IMR-90 (cell line): ENCODE measurements around the gene ERBB4. TPM values are rescaled to one million over a fixed set of nuclear protein-coding genes. Genes with fewer than 3 reads are reported as not detected.

Experiments used
- ATAC-seq: fragments of 200-7000 bp; cut with Tn5 transposase; 2 replicates; pipeline ENCODE4 v1.9.1; 2020; ENCODE audit warnings: low read depth, mild to moderate bottlenecking, moderate library complexity
- BruUV-seq: library from RNA; stranded (reverse); fragments of 400-500 nt; replicated peaks from 2 replicates; lab custom pipeline; 2021; lab: Mats Ljungman, UMichigan
- CTCF ChIA-PET: fragments of 300-600 bp; formaldehyde crosslinking; extraction: SDS; loops from one replicate; lab custom pipeline; 2021; ENCODE audit warnings: antibody characterized with exemption; lab: Yijun Ruan, JAX
- POLR2A ChIA-PET: fragments of 300-600 bp; sonication (Branson Sonifier 250); formaldehyde crosslinking; loops from one replicate; lab custom pipeline; 2022; ENCODE audit warnings: antibody characterized with exemption; ENCODE audit not compliant: unreplicated experiment; lab: Charles Lee
- DNase-seq: peaks from one replicate; pipeline ENCODE4 v3.0.0; 2013
- H2AFZ ChIP-seq: replicated peaks from 2 replicates; pipeline ENCODE3; 2013; ENCODE audit warnings: low read length, mild to moderate bottlenecking; ENCODE audit not compliant: poor library complexity
- H2AK5ac ChIP-seq: 2 replicates; pipeline ENCODE4 v1.6.1; 2013; ENCODE audit warnings: low read depth, low read length, inconsistent platforms
- H2AK9ac ChIP-seq: replicated peaks from 2 replicates; pipeline ENCODE3; 2013; ENCODE audit warnings: mild to moderate bottlenecking, low read depth, low read length, moderate library complexity; ENCODE audit not compliant: poor library complexity
- H2BK120ac ChIP-seq: 2 replicates; pipeline ENCODE4 v1.6.1; 2013; ENCODE audit warnings: low read depth, low read length, inconsistent platforms
- H2BK15ac ChIP-seq: 3 replicates; pipeline ENCODE4 v1.6.1; 2013; ENCODE audit warnings: low read depth, low read length, inconsistent platforms
- H2BK20ac ChIP-seq: 2 replicates; pipeline ENCODE4 v1.6.1; 2013; ENCODE audit warnings: low read depth, mild to moderate bottlenecking, inconsistent platforms, low read length, moderate library complexity
- H2BK5ac ChIP-seq: 2 replicates; pipeline ENCODE4 v1.6.1; 2013; ENCODE audit warnings: mild to moderate bottlenecking, low read depth, low read length, inconsistent platforms; ENCODE audit not compliant: poor library complexity, severe bottlenecking
- H3K14ac ChIP-seq: replicated peaks from 2 replicates; pipeline ENCODE4 v1.6.1; 2013; ENCODE audit warnings: low read depth, low read length, inconsistent platforms
- H3K18ac ChIP-seq: 2 replicates; pipeline ENCODE4 v1.6.1; 2013; ENCODE audit warnings: low read depth, low read length, control low read depth
- H3K23ac ChIP-seq: 2 replicates; pipeline ENCODE4 v1.6.1; 2013; ENCODE audit warnings: low read depth, low read length, inconsistent platforms
- H3K27ac ChIP-seq: 2 replicates; pipeline ENCODE4 v1.5.1; 2013; ENCODE audit warnings: mild to moderate bottlenecking, control low read depth, low read length; ENCODE audit not compliant: insufficient read depth
- H3K27me3 ChIP-seq: 2 replicates; pipeline ENCODE4 v1.6.1; 2013; ENCODE audit warnings: low read length; ENCODE audit not compliant: control insufficient read depth, insufficient read depth
- H3K36me3 ChIP-seq: 2 replicates; pipeline ENCODE4 v1.6.1; 2013; ENCODE audit warnings: low read length, mixed read lengths; ENCODE audit not compliant: control insufficient read depth, insufficient read depth
- H3K4ac ChIP-seq: 2 replicates; pipeline ENCODE4 v1.6.1; 2013; ENCODE audit warnings: low read depth, low read length, inconsistent platforms
- H3K4me1 ChIP-seq: 2 replicates; pipeline ENCODE4 v1.6.1; 2013; ENCODE audit warnings: low read length, mixed read lengths; ENCODE audit not compliant: control insufficient read depth, insufficient read depth
- H3K4me2 ChIP-seq: 2 replicates; pipeline ENCODE4 v1.6.1; 2013; ENCODE audit warnings: low read depth, mild to moderate bottlenecking, control low read depth, low read length, moderate library complexity
- H3K4me3 ChIP-seq: 2 replicates; pipeline ENCODE4 v1.5.1; 2013; ENCODE audit warnings: low read depth, mild to moderate bottlenecking, control low read depth, low read length, moderate library complexity; ENCODE audit not compliant: insufficient read depth
- H3K56ac ChIP-seq: 2 replicates; pipeline ENCODE4 v1.6.1; 2013; ENCODE audit warnings: low read length, inconsistent platforms; ENCODE audit not compliant: insufficient read depth; ENCODE audit errors: extremely low read depth
- H3K79me1 ChIP-seq, 2 experiments: 2 replicates each; pipeline ENCODE4 v1.6.1; 2013; ENCODE audit warnings: low read length in 2 of 2, inconsistent platforms in 1 of 2, low read depth in 1 of 2
- H3K9ac ChIP-seq: 2 replicates; pipeline ENCODE4 v1.6.1; 2013; ENCODE audit warnings: low read depth, low read length, control low read depth
- H3K9me1 ChIP-seq: 2 replicates; pipeline ENCODE4 v1.6.1; 2013; ENCODE audit warnings: low read length, inconsistent platforms; ENCODE audit not compliant: insufficient read depth
- H3K9me3 ChIP-seq: 2 replicates; pipeline ENCODE4 v1.6.1; 2013; ENCODE audit warnings: low read length; ENCODE audit not compliant: control insufficient read depth, insufficient read depth
- H4K20me1 ChIP-seq: 2 replicates; pipeline ENCODE4 v1.6.1; 2013; ENCODE audit warnings: low read length, inconsistent platforms; ENCODE audit not compliant: insufficient read depth
- H4K5ac ChIP-seq: 2 replicates; pipeline ENCODE4 v1.6.1; 2013; ENCODE audit warnings: mild to moderate bottlenecking, low read depth, low read length, control low read depth
- H4K8ac ChIP-seq, 2 experiments: 2 replicates each; pipeline ENCODE4 v1.6.1; 2013; ENCODE audit warnings: low read depth in 2 of 2, low read length in 2 of 2, control low read depth in 1 of 2, inconsistent platforms in 1 of 2
- H4K91ac ChIP-seq: 2 replicates; pipeline ENCODE4 v1.6.1; 2013; ENCODE audit warnings: low read depth, low read length, inconsistent platforms; ENCODE audit not compliant: insufficient read depth
- FOS ChIP-seq: fragments of 150-350 bp; IDR thresholded peaks from 2 replicates; pipeline ENCODE4 v1.6.1; 2016; ENCODE audit warnings: low read depth, low read length
- MAFK ChIP-seq: IDR thresholded peaks from 2 replicates; pipeline ENCODE4 v1.6.1; 2012; ENCODE audit warnings: low read depth, low read length, improper control_type of control experiment
- NFE2L2 ChIP-seq: fragments of 150-350 bp; IDR thresholded peaks from 2 replicates; pipeline ENCODE4 v1.6.1; 2016; ENCODE audit warnings: low read depth, mild to moderate bottlenecking, low read length
- RAD21 ChIP-seq: IDR thresholded peaks from 2 replicates; pipeline ENCODE4 v1.6.1; 2012; ENCODE audit warnings: low read length, improper control_type of control experiment
- RCOR1 ChIP-seq: IDR thresholded peaks from 2 replicates; pipeline ENCODE4 v1.6.1; 2012; ENCODE audit warnings: mild to moderate bottlenecking, low read length, improper control_type of control experiment; ENCODE audit not compliant: insufficient replicate concordance
- WGBS, 2 experiments: methylation state at CpG; one replicate each; pipeline versions ENCODE4 v1.1.5 to v1.1.7; 2013; ENCODE audit warnings: missing lambda C conversion rate in 2 of 2; ENCODE audit not compliant: insufficient read length in 1 of 2; ENCODE audit errors: extremely low coverage in 2 of 2; 5-methylcytosine and 5-hydroxymethylcytosine counted together
- dilution Hi-C: fragments of 300-500 bp; cut with HindIII; formaldehyde crosslinking; loops from one replicate; pipeline ENCODE4 v1.14.3; 2018; ENCODE audit warnings: low sequenced_read_pairs; ENCODE audit not compliant: unreplicated experiment
- in situ Hi-C: fragments of 300-500 bp; cut with MboI; formaldehyde crosslinking; loops from 3 replicates; pipeline ENCODE4 v1.14.3; 2019; ENCODE audit warnings: low sequenced_read_pairs, inconsistent platforms, mixed read lengths
- intact Hi-C: fragments of 100-400 bp; cut with micrococcal nuclease; formaldehyde crosslinking; loops from 2 replicates; pipeline ENCODE4 v1.10.0; 2022
- polyA plus RNA-seq, 3 experiments: library from polyadenylated mRNA; depleted of rRNA; stranded (reverse); fragments of >200 nt; gene quantifications; 2 replicates each; pipeline ENCODE4 v1.2.3, GENCODE V29; 2012; ENCODE audit warnings: low replicate concordance in 1 of 3
- total RNA-seq: library from RNA; depleted of rRNA; stranded (reverse); fragments of >200 nt; gene quantifications from 2 replicates; pipeline ENCODE4 v1.2.3, GENCODE V29; 2012
- TF ChIP-seq, protein P1 (sequence below): fragments of 150-350 bp; IDR thresholded peaks from 2 replicates; pipeline ENCODE4 v1.6.1; 2017; ENCODE audit warnings: mild to moderate bottlenecking, antibody characterized with exemption, low read length, low read depth
- TF ChIP-seq, protein P2 (sequence below): fragments of 150-350 bp; IDR thresholded peaks from 2 replicates; pipeline ENCODE4 v1.6.1; 2016; ENCODE audit warnings: low read depth, mild to moderate bottlenecking, low read length, moderate library complexity, borderline replicate concordance

The ERBB4 gene
- total and polyA plus RNA-seq, 2 of the 4 experiments (the other 2 are of a cell fraction), result not detected

DNA sequence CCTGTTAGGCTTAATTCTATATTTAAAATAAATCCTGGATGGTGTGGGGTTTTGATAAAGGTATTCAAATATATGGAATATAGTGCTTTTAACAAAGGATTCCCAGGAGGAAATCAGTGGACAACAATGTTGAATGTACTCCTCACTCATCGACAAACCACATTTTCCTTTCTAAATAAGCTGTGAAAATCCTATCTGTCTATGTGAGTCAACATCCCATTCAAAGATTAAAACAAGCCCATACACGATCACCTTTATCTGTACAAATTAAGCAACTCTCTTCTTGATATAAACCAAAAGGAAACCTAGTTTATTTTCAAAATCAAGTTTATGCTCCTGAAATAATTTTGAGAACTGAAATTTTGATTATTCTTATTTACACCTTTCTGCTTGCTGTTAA lies 153.4 kb downstream of the ERBB4 start:
- Histone ChIP-seq H3K18ac (no peak overlapping the region), H3K56ac (no peak overlapping the region), H2BK20ac (no peak overlapping the region), H3K9ac (no peak overlapping the region), H2AK9ac (no peak overlapping the region), H2BK120ac (no peak overlapping the region), H3K4ac (no peak overlapping the region), H3K4me3 (no peak overlapping the region), H3K9me3 (no peaks in the 10 kb centered on the region), H3K27me3 (no peaks in the 10 kb centered on the region), H3K14ac (no peak overlapping the region), H3K27ac (no peak overlapping the region), H3K4me2 (no peak overlapping the region), H2AK5ac (no peak overlapping the region), H2BK5ac (no peak overlapping the region), H3K4me1 (no peaks in the 10 kb centered on the region), H4K20me1 (no peaks in the 10 kb centered on the region), H4K8ac (no peak overlapping the region), H3K79me1 (no peaks in the 10 kb centered on the region), H4K91ac (no peak overlapping the region), H2BK15ac (no peak overlapping the region), H3K9me1 (no peaks in the 10 kb centered on the region), H4K5ac (no peak overlapping the region), H2AFZ (no peak overlapping the region), H3K23ac (no peak overlapping the region), H3K36me3 (no peaks in the 10 kb centered on the region)
- in situ Hi-C loops, result no loop called here
- no TSS peak for BruUV-seq
- ATAC-seq, result no peak
- POLR2A ChIA-PET, result no interaction called here
- no peak for DNase-seq
- WGBS, 2 experiments, result no CpG with 5 or more reads among the region's 2 CpGs
- TF ChIP-seq, protein P1, sequence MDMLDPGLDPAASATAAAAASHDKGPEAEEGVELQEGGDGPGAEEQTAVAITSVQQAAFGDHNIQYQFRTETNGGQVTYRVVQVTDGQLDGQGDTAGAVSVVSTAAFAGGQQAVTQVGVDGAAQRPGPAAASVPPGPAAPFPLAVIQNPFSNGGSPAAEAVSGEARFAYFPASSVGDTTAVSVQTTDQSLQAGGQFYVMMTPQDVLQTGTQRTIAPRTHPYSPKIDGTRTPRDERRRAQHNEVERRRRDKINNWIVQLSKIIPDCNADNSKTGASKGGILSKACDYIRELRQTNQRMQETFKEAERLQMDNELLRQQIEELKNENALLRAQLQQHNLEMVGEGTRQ, result no peak
- TF ChIP-seq FOS, result no peak
- no peak for TF ChIP-seq RCOR1
- TF ChIP-seq MAFK, result no peak
- TF ChIP-seq, protein P2, sequence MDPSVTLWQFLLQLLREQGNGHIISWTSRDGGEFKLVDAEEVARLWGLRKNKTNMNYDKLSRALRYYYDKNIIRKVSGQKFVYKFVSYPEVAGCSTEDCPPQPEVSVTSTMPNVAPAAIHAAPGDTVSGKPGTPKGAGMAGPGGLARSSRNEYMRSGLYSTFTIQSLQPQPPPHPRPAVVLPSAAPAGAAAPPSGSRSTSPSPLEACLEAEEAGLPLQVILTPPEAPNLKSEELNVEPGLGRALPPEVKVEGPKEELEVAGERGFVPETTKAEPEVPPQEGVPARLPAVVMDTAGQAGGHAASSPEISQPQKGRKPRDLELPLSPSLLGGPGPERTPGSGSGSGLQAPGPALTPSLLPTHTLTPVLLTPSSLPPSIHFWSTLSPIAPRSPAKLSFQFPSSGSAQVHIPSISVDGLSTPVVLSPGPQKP, result no peak
- no peak for TF ChIP-seq NFE2L2
- no peak for TF ChIP-seq RAD21
- dilution Hi-C loops, result no loop called here
- CTCF ChIA-PET, result no interaction called here
- intact Hi-C loops, result no loop called here
